ENCODE results near the gene HOMEZ. TPM values are rescaled to one million over a fixed set of nuclear protein-coding genes. Genes with fewer than 3 reads are reported as not detected.

The HOMEZ gene
- total and polyA plus RNA-seq, 2 donors from 2014 or later, result 14.8 to 18.5 TPM

GRCh38 chr14:23258256-23258655 lies 27.7 kb downstream of the HOMEZ start:
- Histone ChIP-seq H3K9me3 (ENCODE audit: control insufficient read depth in 2 of 3, insufficient read depth in 1 of 3, low read length in 3 of 3) (no peaks in the 10 kb centered on the region), H3K4me3 (ENCODE audit: low read length in 3 of 3) (no peak overlapping the region), H3K36me3 (ENCODE audit: control insufficient read depth in 2 of 3, insufficient read depth in 3 of 3, low read length in 3 of 3) (no peaks in the 10 kb centered on the region), H3K9ac (ENCODE audit: low read length in 3 of 3) (no peak overlapping the region), H3K4me1 (ENCODE audit: control insufficient read depth in 2 of 3, insufficient read depth in 2 of 3, low read depth in 1 of 3, low read length in 3 of 3) (no peaks in the 10 kb centered on the region), H3K27me3 (ENCODE audit: control insufficient read depth, insufficient read depth, low read length) (no peaks in the 10 kb centered on the region), H3K27ac (ENCODE audit: low read depth in 2 of 2, low read length in 2 of 2) (peak overlapping the region in 1 of 2 donors; percentile 59)
- DNase-seq (peak in 1 of 5 donors; percentile 18), FAIRE-seq (no peak)
- no peak for TF ChIP-seq CTCF (IDR thresholded peaks at IDR 0.05; ENCODE audit: borderline replicate concordance, extremely low read depth, insufficient read depth)
- intact Hi-C loops (cut with DNase I), result no loop called here

GRCh38 chr14:23252420-23253333 lies 33.3 kb downstream of the HOMEZ start:
- intact Hi-C loops (cut with DNase I), result no loop called here
- no peak for TF ChIP-seq CTCF (IDR thresholded peaks at IDR 0.05; ENCODE audit: borderline replicate concordance, extremely low read depth, insufficient read depth)
- DNase-seq (no peak), FAIRE-seq (no peak)
- Histone ChIP-seq H3K4me1 (ENCODE audit: control insufficient read depth in 2 of 3, insufficient read depth in 2 of 3, low read depth in 1 of 3, low read length in 3 of 3) (peaks cover 0 to 5% (median 2%) of the 10 kb centered on the region in 3 donors), H3K9ac (ENCODE audit: low read length in 3 of 3) (no peak overlapping the region), H3K4me3 (ENCODE audit: low read length in 3 of 3) (no peak overlapping the region), H3K27me3 (ENCODE audit: control insufficient read depth, insufficient read depth, low read length) (no peaks in the 10 kb centered on the region), H3K27ac (ENCODE audit: low read depth in 2 of 2, low read length in 2 of 2) (no peak overlapping the region), H3K36me3 (ENCODE audit: control insufficient read depth in 2 of 3, insufficient read depth in 3 of 3, low read length in 3 of 3) (no peaks in the 10 kb centered on the region), H3K9me3 (ENCODE audit: control insufficient read depth in 2 of 3, insufficient read depth in 1 of 3, low read length in 3 of 3) (no peaks in the 10 kb centered on the region)

- FAIRE-seq, result no peak
- intact Hi-C loops (cut with DNase I), result no loop called here
Observed at GRCh38 chr14:23252006-23252405, 33.9 kb downstream of the HOMEZ start.

More at GRCh38 chr14:23252006-23252405, 33.9 kb downstream of the HOMEZ start:
- no peaks in the 10 kb centered on the region for H3K36me3 ChIP-seq (ENCODE audit: control insufficient read depth in 2 of 3, insufficient read depth in 3 of 3, low read length in 3 of 3)
- peaks cover 0 to 5% (median 2%) of the 10 kb centered on the region in 3 donors for H3K4me1 ChIP-seq (ENCODE audit: control insufficient read depth in 2 of 3, insufficient read depth in 2 of 3, low read depth in 1 of 3, low read length in 3 of 3)
- no peaks in the 10 kb centered on the region for H3K27me3 ChIP-seq (ENCODE audit: control insufficient read depth, insufficient read depth, low read length)
- no peak overlapping the region for H3K27ac ChIP-seq (ENCODE audit: low read depth in 2 of 2, low read length in 2 of 2)
- H3K9ac ChIP-seq (ENCODE audit: low read length in 3 of 3), result no peak overlapping the region
- TF ChIP-seq CTCF (IDR thresholded peaks at IDR 0.05; ENCODE audit: borderline replicate concordance, extremely low read depth, insufficient read depth), result no peak
- H3K4me3 ChIP-seq (ENCODE audit: low read length in 3 of 3), result no peak overlapping the region
- no peak for DNase-seq
- no peaks in the 10 kb centered on the region for H3K9me3 ChIP-seq (ENCODE audit: control insufficient read depth in 2 of 3, insufficient read depth in 1 of 3, low read length in 3 of 3)
